Measurements from ENCODE around the gene DLG2.

DLG2 gene

GRCh38 chr11:83540728-83541127 is 2086.4 kb downstream of the DLG2 start:
- no peak overlapping the region for H3K4me2 ChIP-seq (ENCODE audit: low read length)
- no peaks in the 10 kb centered on the region for H3K9me3 ChIP-seq (ENCODE audit: control insufficient read depth, insufficient read depth, low read length)

GRCh38 chr11:83540112-83540675 is 2086.9 kb downstream of the DLG2 start:
- no peaks in the 10 kb centered on the region for H3F3A ChIP-seq (ENCODE audit: control insufficient read depth, insufficient read depth)
- H3K9me2 ChIP-seq (replicated peaks; ENCODE audit: control insufficient read depth, low read length): no peaks in the 10 kb centered on the region
- H3K4me1 ChIP-seq (ENCODE audit: control insufficient read depth, low read length): no peaks in the 10 kb centered on the region
- TF ChIP-seq EZH2phosphoT487 (IDR thresholded peaks at IDR 0.05; ENCODE audit: borderline replicate concordance, low read length) (no peak), CTCF (IDR thresholded peaks at IDR 0.05; ENCODE audit: low read depth, low read length, poor library complexity, severe bottlenecking) (no peak)
- H3K9me3 ChIP-seq (ENCODE audit: control insufficient read depth, insufficient read depth, low read length): no peaks in the 10 kb centered on the region
- H3K36me3 ChIP-seq (ENCODE audit: control insufficient read depth, low read length): no peaks in the 10 kb centered on the region
- no peaks in the 10 kb centered on the region for H3K27me3 ChIP-seq (ENCODE audit: control insufficient read depth, low read length)
- H3K4me2 ChIP-seq (ENCODE audit: low read length): no peak overlapping the region
- H3K27ac ChIP-seq (ENCODE audit: low read depth, low read length): no peak overlapping the region
- H4K20me1 ChIP-seq (ENCODE audit: control insufficient read depth, insufficient read depth, low read depth, low read length): no peaks in the 10 kb centered on the region
- no peak overlapping the region for H3K4me3 ChIP-seq (ENCODE audit: low read length)
- no peaks in the 10 kb centered on the region for H3K79me2 ChIP-seq (ENCODE audit: control insufficient read depth, low read length)

More at GRCh38 chr11:83540728-83541127, 2086.4 kb downstream of the DLG2 start:
- no peaks in the 10 kb centered on the region for H3K79me2 ChIP-seq (ENCODE audit: control insufficient read depth, low read length)
- no peaks in the 10 kb centered on the region for H3K27me3 ChIP-seq (ENCODE audit: control insufficient read depth, low read length)
- no peak overlapping the region for H3K4me3 ChIP-seq (ENCODE audit: low read length)
- no peaks in the 10 kb centered on the region for H3F3A ChIP-seq (ENCODE audit: control insufficient read depth, insufficient read depth)
- TF ChIP-seq EZH2phosphoT487 (IDR thresholded peaks at IDR 0.05; ENCODE audit: borderline replicate concordance, low read length) (no peak), CTCF (IDR thresholded peaks at IDR 0.05; ENCODE audit: low read depth, low read length, poor library complexity, severe bottlenecking) (no peak)
- no peaks in the 10 kb centered on the region for H4K20me1 ChIP-seq (ENCODE audit: control insufficient read depth, insufficient read depth, low read depth, low read length)
- no peak overlapping the region for H3K27ac ChIP-seq (ENCODE audit: low read depth, low read length)
- H3K36me3 ChIP-seq (ENCODE audit: control insufficient read depth, low read length): no peaks in the 10 kb centered on the region
- no peaks in the 10 kb centered on the region for H3K4me1 ChIP-seq (ENCODE audit: control insufficient read depth, low read length)
- H3K9me2 ChIP-seq (replicated peaks; ENCODE audit: control insufficient read depth, low read length): no peaks in the 10 kb centered on the region

GRCh38 chr11:83538286-83538685 is 2088.9 kb downstream of the DLG2 start:
- H3K36me3 ChIP-seq (ENCODE audit: control insufficient read depth, low read length): no peaks in the 10 kb centered on the region
- no peaks in the 10 kb centered on the region for H3K79me2 ChIP-seq (ENCODE audit: control insufficient read depth, low read length)
- H3F3A ChIP-seq (ENCODE audit: control insufficient read depth, insufficient read depth): no peaks in the 10 kb centered on the region
- H3K4me3 ChIP-seq (ENCODE audit: low read length): no peak overlapping the region
- TF ChIP-seq EZH2phosphoT487 (IDR thresholded peaks at IDR 0.05; ENCODE audit: borderline replicate concordance, low read length) (no peak), CTCF (IDR thresholded peaks at IDR 0.05; ENCODE audit: low read depth, low read length, poor library complexity, severe bottlenecking) (no peak)
- H3K9me3 ChIP-seq (ENCODE audit: control insufficient read depth, insufficient read depth, low read length): no peaks in the 10 kb centered on the region
- H3K4me2 ChIP-seq (ENCODE audit: low read length): no peak overlapping the region
- no peaks in the 10 kb centered on the region for H4K20me1 ChIP-seq (ENCODE audit: control insufficient read depth, insufficient read depth, low read depth, low read length)
- H3K4me1 ChIP-seq (ENCODE audit: control insufficient read depth, low read length): no peaks in the 10 kb centered on the region
- no peak overlapping the region for H3K27ac ChIP-seq (ENCODE audit: low read depth, low read length)
- no peaks in the 10 kb centered on the region for H3K9me2 ChIP-seq (replicated peaks; ENCODE audit: control insufficient read depth, low read length)
- no peaks in the 10 kb centered on the region for H3K27me3 ChIP-seq (ENCODE audit: control insufficient read depth, low read length)

Measured in DOHH2 (cell line).